HepG2 (cell line): ENCODE data around the gene LASP1. TPM values are rescaled to one million over a fixed set of nuclear protein-coding genes. Genes with fewer than 3 reads are reported as not detected.

Experiments
- AGO2 ChIP-seq: fragments of 200-400 bp; formaldehyde crosslinking; optimal IDR thresholded peaks from 2 replicates; pipeline ENCODE3; 2017; ENCODE audit warnings: mild to moderate bottlenecking, low read depth, low read length, moderate library complexity
- EEA1 ChIP-seq: sonication (generic); formaldehyde crosslinking; IDR thresholded peaks from 2 replicates; pipeline ENCODE4 v1.5.1; 2020; ENCODE audit warnings: mild to moderate bottlenecking, missing genetic modification reagents, borderline replicate concordance
- EED ChIP-seq: sonication (generic); formaldehyde crosslinking; IDR thresholded peaks from 2 replicates; pipeline ENCODE4 v1.5.0; 2020; ENCODE audit warnings: mild to moderate bottlenecking, missing genetic modification reagents
- IRF2 ChIP-seq: IDR thresholded peaks from 2 replicates; pipeline ENCODE4 v1.6.1; 2018; ENCODE audit warnings: missing genetic modification reagents, missing compliant biosample characterization
- KDM6A ChIP-seq: IDR thresholded peaks from 2 replicates; pipeline ENCODE4 v1.6.1; 2016; ENCODE audit warnings: low read depth
- MAFK ChIP-seq, 2 experiments: IDR thresholded peaks in 1 of 2; conservative IDR thresholded peaks in 1 of 2; 2 replicates each; pipeline ENCODE4 v1.6.1; 2011; ENCODE audit warnings: improper control_type of control experiment in 2 of 2, low read length in 2 of 2
- MIXL1 ChIP-seq: IDR thresholded peaks from 2 replicates; pipeline ENCODE4 v1.6.1; 2016
- MYNN ChIP-seq: sonication (generic); formaldehyde crosslinking; IDR thresholded peaks from 2 replicates; pipeline ENCODE4 v1.4.0; 2020; ENCODE audit warnings: mild to moderate bottlenecking, low read depth, missing genetic modification reagents
- NFE2L2 ChIP-seq: fragments of 150-350 bp; IDR thresholded peaks from 2 replicates; pipeline ENCODE4 v1.6.1; 2014; ENCODE audit warnings: low read length
- SCMH1 ChIP-seq: sonication (generic); formaldehyde crosslinking; IDR thresholded peaks from 2 replicates; pipeline ENCODE4 v1.9.0; 2021; ENCODE audit warnings: missing genetic modification reagents, mild to moderate bottlenecking, borderline replicate concordance
- SIX4 ChIP-seq: sonication (generic); formaldehyde crosslinking; IDR thresholded peaks from 2 replicates; pipeline ENCODE4 v1.4.0; 2020; ENCODE audit warnings: missing genetic modification reagents
- U2AF2 ChIP-seq: fragments of 200-400 bp; formaldehyde crosslinking; IDR thresholded peaks from 2 replicates; pipeline ENCODE4 v1.6.1; 2017; ENCODE audit warnings: low read depth, mild to moderate bottlenecking, low read length
- YEATS4 ChIP-seq: sonication (generic); formaldehyde crosslinking; IDR thresholded peaks from 2 replicates; pipeline ENCODE4 v1.4.0; 2020; ENCODE audit warnings: missing genetic modification reagents, borderline replicate concordance
- ZNF367 ChIP-seq: sonication (generic); formaldehyde crosslinking; IDR thresholded peaks from 2 replicates; pipeline ENCODE4 v1.4.0; 2020; ENCODE audit warnings: missing genetic modification reagents, borderline replicate concordance
- ZNF574 ChIP-seq: sonication (generic); formaldehyde crosslinking; IDR thresholded peaks from 2 replicates; pipeline ENCODE4 v1.4.0; 2020; ENCODE audit warnings: missing genetic modification reagents
- ZNF607 ChIP-seq: sonication (generic); formaldehyde crosslinking; IDR thresholded peaks from 2 replicates; pipeline ENCODE4 v1.5.1; 2020; ENCODE audit warnings: missing genetic modification reagents, mild to moderate bottlenecking, borderline replicate concordance
- ZNF615 ChIP-seq: sonication (generic); formaldehyde crosslinking; IDR thresholded peaks from 2 replicates; pipeline ENCODE4 v1.5.0; 2020; ENCODE audit warnings: mild to moderate bottlenecking, missing genetic modification reagents, borderline replicate concordance
- ZNF746 ChIP-seq: sonication (generic); formaldehyde crosslinking; IDR thresholded peaks from 2 replicates; pipeline ENCODE4 v1.8.0; 2022; ENCODE audit warnings: mild to moderate bottlenecking, missing genetic modification reagents
- polyA plus RNA-seq, 8 experiments: library from polyadenylated mRNA; depleted of rRNA in 3 of 8; stranded (reverse) in 7 of 8; unstranded in 1 of 8; fragments of >200 nt; fragmentation: Illumina TruSeq in 4 of 8; extraction: Trizol in 4 of 8; gene quantifications; 2 replicates each; pipeline versions ENCODE4 v1.2.1 to v1.2.3, GENCODE V29; 2011 to 2016; ENCODE audit warnings: low read depth in 4 of 8, missing spikeins in 1 of 8, mixed read lengths in 1 of 8; ENCODE audit not compliant: insufficient read depth in 1 of 8
- total RNA-seq, 5 experiments: library from RNA; depleted of rRNA; stranded (reverse); fragments of >200 nt; fragmentation: Illumina TruSeq; extraction: Trizol; gene quantifications; 2 replicates each; pipeline ENCODE4 v1.2.3, GENCODE V29; 2016; ENCODE audit warnings: low read depth in 1 of 5
- TF ChIP-seq, protein P1 (sequence below): sonication (generic); formaldehyde crosslinking; IDR thresholded peaks from 2 replicates; pipeline ENCODE4 v1.4.0; 2020; ENCODE audit warnings: missing genetic modification reagents, borderline replicate concordance
- TF ChIP-seq, protein P2 (sequence below): sonication (generic); formaldehyde crosslinking; IDR thresholded peaks from 2 replicates; pipeline ENCODE4 v1.8.0; 2022; ENCODE audit warnings: mild to moderate bottlenecking, missing genetic modification reagents; ENCODE audit not compliant: insufficient replicate concordance

Gene LASP1
- total and polyA plus RNA-seq, 2 of the 13 experiments (the other 11 are each of a cell fraction or from before 2014, with no cell fraction given) = 70.1 to 97.0 TPM

GRCh38 chr17:38824899-38825761 is 44.7 kb upstream of the LASP1 start, which contains the start of gene CWC25 (continued):
- TF ChIP-seq ZNF607 (CRISPR knock-in tag) (peak; percentile 88), EEA1 (CRISPR knock-in tag) (peak; percentile 83; the same call in 1 of the 2 replicates), IRF2 (CRISPR knock-in tag) (peak; percentile 98), YEATS4 (peak; percentile 98), U2AF2 (no peak), MYNN (CRISPR knock-in tag) (peak; percentile 29; the same call in 1 of the 2 replicates), KDM6A (CRISPR knock-in tag) (0 out of 2 replicates have a peak, but pooled peaks have one; percentile 7), ZNF746 (CRISPR knock-in tag) (peak; percentile 69; the same call in 1 of the 2 replicates), SIX4 (CRISPR knock-in tag) (peak; percentile 91), EED (CRISPR knock-in tag) (peak; percentile 93), AGO2 (peak; percentile 81), NFE2L2 (peak; percentile 90), ZNF615 (CRISPR knock-in tag) (peak; percentile 95; the same call in 1 of the 2 replicates), ZNF367 (no peak), MIXL1 (CRISPR knock-in tag) (peak; percentile 91), ZNF574 (CRISPR knock-in tag) (peak; percentile 97), MAFK (conservative IDR thresholded peaks at IDR 0.05 in 1 of 2, IDR thresholded peaks at IDR 0.05 in 1 of 2; ENCODE audit: low read length in 2 of 2) (peak; percentile 79 to 92), SCMH1 (CRISPR knock-in tag) (no peak)
- TF ChIP-seq, protein P1, sequence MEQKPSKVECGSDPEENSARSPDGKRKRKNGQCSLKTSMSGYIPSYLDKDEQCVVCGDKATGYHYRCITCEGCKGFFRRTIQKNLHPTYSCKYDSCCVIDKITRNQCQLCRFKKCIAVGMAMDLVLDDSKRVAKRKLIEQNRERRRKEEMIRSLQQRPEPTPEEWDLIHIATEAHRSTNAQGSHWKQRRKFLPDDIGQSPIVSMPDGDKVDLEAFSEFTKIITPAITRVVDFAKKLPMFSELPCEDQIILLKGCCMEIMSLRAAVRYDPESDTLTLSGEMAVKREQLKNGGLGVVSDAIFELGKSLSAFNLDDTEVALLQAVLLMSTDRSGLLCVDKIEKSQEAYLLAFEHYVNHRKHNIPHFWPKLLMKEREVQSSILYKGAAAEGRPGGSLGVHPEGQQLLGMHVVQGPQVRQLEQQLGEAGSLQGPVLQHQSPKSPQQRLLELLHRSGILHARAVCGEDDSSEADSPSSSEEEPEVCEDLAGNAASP (CRISPR knock-in tag) = peak; percentile 73
- TF ChIP-seq, protein P2, sequence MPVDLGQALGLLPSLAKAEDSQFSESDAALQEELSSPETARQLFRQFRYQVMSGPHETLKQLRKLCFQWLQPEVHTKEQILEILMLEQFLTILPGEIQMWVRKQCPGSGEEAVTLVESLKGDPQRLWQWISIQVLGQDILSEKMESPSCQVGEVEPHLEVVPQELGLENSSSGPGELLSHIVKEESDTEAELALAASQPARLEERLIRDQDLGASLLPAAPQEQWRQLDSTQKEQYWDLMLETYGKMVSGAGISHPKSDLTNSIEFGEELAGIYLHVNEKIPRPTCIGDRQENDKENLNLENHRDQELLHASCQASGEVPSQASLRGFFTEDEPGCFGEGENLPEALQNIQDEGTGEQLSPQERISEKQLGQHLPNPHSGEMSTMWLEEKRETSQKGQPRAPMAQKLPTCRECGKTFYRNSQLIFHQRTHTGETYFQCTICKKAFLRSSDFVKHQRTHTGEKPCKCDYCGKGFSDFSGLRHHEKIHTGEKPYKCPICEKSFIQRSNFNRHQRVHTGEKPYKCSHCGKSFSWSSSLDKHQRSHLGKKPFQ = peak; percentile 95
